Breast epithelium (tissue), 3 donors: ENCODE data around the gene SPACA5.

Experiments
- POLR2A ChIP-seq: fragments of 450-650 bp; IDR thresholded peaks from one replicate; pipeline ENCODE4 v1.6.1; 2016; ENCODE audit warnings: antibody characterized with exemption, mild to moderate bottlenecking, moderate library complexity
- POLR2AphosphoS5 ChIP-seq, 3 donors: sonication (generic); formaldehyde crosslinking; IDR thresholded peaks; one replicate each; pipeline ENCODE4 v1.6.1; 2017; ENCODE audit warnings: antibody characterized with exemption in 3 of 3
- TF ChIP-seq, protein P1 (sequence below), 3 donors: fragments of 450-650 bp; IDR thresholded peaks; one replicate each; pipeline ENCODE4 v1.5.1; 2016 to 2017; ENCODE audit warnings: antibody characterized with exemption in 3 of 3, mild to moderate bottlenecking in 3 of 3, moderate library complexity in 3 of 3

DNA sequence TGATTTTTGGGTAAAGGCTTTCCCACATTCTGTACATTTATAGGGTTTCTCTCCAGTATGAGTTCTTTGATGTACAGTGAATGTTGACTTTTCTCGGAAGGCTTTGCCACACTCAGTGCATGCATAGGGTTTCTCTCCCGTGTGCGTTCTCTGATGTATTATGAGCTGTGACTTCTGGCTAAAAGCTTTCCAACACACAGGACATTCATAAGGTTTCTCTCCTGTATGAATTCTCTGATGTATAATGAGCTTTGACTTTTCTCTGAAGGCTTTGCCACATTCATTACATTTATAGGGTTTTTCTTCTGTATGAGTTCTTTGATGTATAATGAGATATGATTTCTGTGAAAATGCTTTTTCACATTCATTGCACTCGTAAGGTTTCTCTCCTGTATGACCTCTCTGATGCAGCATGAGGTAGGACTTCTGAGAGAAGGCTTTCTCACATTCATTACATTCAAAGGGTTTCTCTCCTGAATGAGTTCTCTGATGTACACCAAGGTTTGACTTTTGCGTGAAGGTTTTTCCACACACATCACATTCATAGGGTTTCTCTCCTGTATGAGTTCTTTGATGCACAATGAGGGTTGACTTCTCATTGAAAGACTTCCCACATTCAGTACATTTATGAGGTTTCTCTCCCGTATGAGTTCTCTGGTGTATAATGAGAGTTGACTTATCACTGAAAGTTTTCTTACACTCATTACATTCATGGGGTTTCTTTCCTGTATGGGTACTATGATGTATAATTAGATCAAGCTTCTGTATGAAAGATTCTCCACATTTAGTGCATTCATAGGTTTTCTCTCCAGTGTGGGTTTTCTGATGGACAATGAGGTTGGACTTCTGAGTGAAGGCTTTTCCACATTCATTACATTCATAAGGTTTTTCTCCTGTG lies 30.3 kb upstream of the SPACA5 start:
- no peak for TF ChIP-seq POLR2A
- TF ChIP-seq, protein P1, sequence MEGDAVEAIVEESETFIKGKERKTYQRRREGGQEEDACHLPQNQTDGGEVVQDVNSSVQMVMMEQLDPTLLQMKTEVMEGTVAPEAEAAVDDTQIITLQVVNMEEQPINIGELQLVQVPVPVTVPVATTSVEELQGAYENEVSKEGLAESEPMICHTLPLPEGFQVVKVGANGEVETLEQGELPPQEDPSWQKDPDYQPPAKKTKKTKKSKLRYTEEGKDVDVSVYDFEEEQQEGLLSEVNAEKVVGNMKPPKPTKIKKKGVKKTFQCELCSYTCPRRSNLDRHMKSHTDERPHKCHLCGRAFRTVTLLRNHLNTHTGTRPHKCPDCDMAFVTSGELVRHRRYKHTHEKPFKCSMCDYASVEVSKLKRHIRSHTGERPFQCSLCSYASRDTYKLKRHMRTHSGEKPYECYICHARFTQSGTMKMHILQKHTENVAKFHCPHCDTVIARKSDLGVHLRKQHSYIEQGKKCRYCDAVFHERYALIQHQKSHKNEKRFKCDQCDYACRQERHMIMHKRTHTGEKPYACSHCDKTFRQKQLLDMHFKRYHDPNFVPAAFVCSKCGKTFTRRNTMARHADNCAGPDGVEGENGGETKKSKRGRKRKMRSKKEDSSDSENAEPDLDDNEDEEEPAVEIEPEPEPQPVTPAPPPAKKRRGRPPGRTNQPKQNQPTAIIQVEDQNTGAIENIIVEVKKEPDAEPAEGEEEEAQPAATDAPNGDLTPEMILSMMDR (IDR thresholded peaks at IDR 0.05): no peak
- TF ChIP-seq POLR2AphosphoS5 (IDR thresholded peaks at IDR 0.05): no peak
